NCI-H146 treated with DMSO at 0.1 percent for 48 hours (cell line): ENCODE results near the gene CMTM1.
"Not testable (repeated sequence)": the region's sequence is repeated elsewhere in the genome, so short reads cannot be mapped to it uniquely, and the experiment has no call there.

Experiments
- DNase-seq: peaks from one replicate; lab custom pipeline; 2025; ENCODE audit not compliant: unreplicated experiment; lab: John Stamatoyannopoulos, UW

CMTM1 gene

GRCh38 chr16:66610111-66610820, 44.0 kb downstream of the CMTM1 start:
- no peak for DNase-seq

- DNase-seq: not testable (repeated sequence)
Measured at GRCh38 chr16:66611911-66612310, 45.7 kb downstream of the CMTM1 start.

- no peak for DNase-seq
Measured at GRCh38 chr16:66612422-66612821, 46.2 kb downstream of the CMTM1 start.

- DNase-seq: no peak
Measured at GRCh38 chr16:66614161-66614802, 48.0 kb downstream of the CMTM1 start.

- DNase-seq: no peak
Measured at GRCh38 chr16:66616169-66616568, 49.9 kb downstream of the CMTM1 start.

GRCh38 chr16:66616592-66616991, 50.4 kb downstream of the CMTM1 start:
- no peak for DNase-seq

GRCh38 chr16:66617010-66617434, 50.8 kb downstream of the CMTM1 start:
- DNase-seq: no peak

- no peak for DNase-seq
Measured at GRCh38 chr16:66617728-66618127, 51.5 kb downstream of the CMTM1 start.

GRCh38 chr16:66618588-66619375, 52.5 kb downstream of the CMTM1 start:
- no peak for DNase-seq

GRCh38 chr16:66619534-66620428, 53.5 kb downstream of the CMTM1 start:
- no peak for DNase-seq

GRCh38 chr16:66620429-66620795, 54.2 kb downstream of the CMTM1 start:
- no peak for DNase-seq

GRCh38 chr16:66621973-66622372, 55.7 kb downstream of the CMTM1 start:
- no peak for DNase-seq

GRCh38 chr16:66622863-66623262, 56.6 kb downstream of the CMTM1 start:
- no peak for DNase-seq

- DNase-seq: no peak
Measured at GRCh38 chr16:66623755-66624154, 57.5 kb downstream of the CMTM1 start.

- DNase-seq: not testable (repeated sequence)
Measured at GRCh38 chr16:66627611-66628378, 61.6 kb downstream of the CMTM1 start.
